Tibial nerve (tissue), 4 donors: ENCODE measurements around the gene NPFFR1. TPM values are rescaled to one million over a fixed set of nuclear protein-coding genes. Genes with fewer than 3 reads are reported as not detected.

ENCODE experiments used
- DNase-seq, 2 donors: peaks; one replicate each; pipeline ENCODE4 v3.0.0-alpha.2; 2019; ENCODE audit warnings: low spot score in 2 of 2
- H3K27ac ChIP-seq, 4 donors: fragments of 200-600 bp; sonication (generic) in 3 of 4; one replicate each; pipeline ENCODE4 v1.5.1; 2017 to 2019; ENCODE audit warnings: mild to moderate bottlenecking in 1 of 4
- H3K27me3 ChIP-seq, 2 donors: fragments of 200-600 bp; sonication (generic) in 1 of 2; one replicate each; pipeline versions ENCODE4 v1.5.1 to v1.6.0; 2017 to 2019
- H3K36me3 ChIP-seq, 3 donors: fragments of 200-600 bp; sonication (generic); one replicate each; pipeline ENCODE4 v1.5.1; 2018 to 2019
- H3K4me1 ChIP-seq, 4 donors: fragments of 200-600 bp; sonication (generic) in 3 of 4; one replicate each; pipeline ENCODE4 v1.5.1; 2017 to 2019
- H3K4me3 ChIP-seq, 4 donors: fragments of 200-600 bp; sonication (generic) in 3 of 4; one replicate each; pipeline ENCODE4 v1.5.1; 2017 to 2019; ENCODE audit warnings: mild to moderate bottlenecking in 1 of 4, moderate library complexity in 1 of 4
- H3K9me3 ChIP-seq, 4 donors: fragments of 200-600 bp; sonication (generic) in 3 of 4; one replicate each; pipeline ENCODE4 v1.5.1; 2017 to 2019
- EP300 ChIP-seq, 2 donors: sonication (generic); formaldehyde crosslinking; IDR thresholded peaks; one replicate each; pipeline ENCODE4 v1.6.1; 2017; ENCODE audit warnings: antibody characterized with exemption in 2 of 2, mild to moderate bottlenecking in 1 of 2
- POLR2A ChIP-seq, 2 donors: fragments of 450-650 bp; IDR thresholded peaks; one replicate each; pipeline ENCODE4 v1.6.1; 2017; ENCODE audit warnings: antibody characterized with exemption in 2 of 2, mild to moderate bottlenecking in 2 of 2, moderate library complexity in 2 of 2
- WGBS, 2 donors: methylation state at CpG; one replicate each; pipeline ENCODE4 v1.1.5; 2018; 5-methylcytosine and 5-hydroxymethylcytosine counted together
- total RNA-seq, 4 donors: library from RNA; depleted of rRNA; stranded (reverse); fragments of >200 nt; gene quantifications; one replicate each; pipeline ENCODE4 v1.1.0, GENCODE V29; 2016
- TF ChIP-seq, protein P1 (sequence below), 5 experiments: fragments of 200-600 bp in 3 of 5; fragments of 450-650 bp in 2 of 5; sonication (generic) in 3 of 5; IDR thresholded peaks; one replicate each; pipeline ENCODE4 v1.5.1; 2016 to 2019; ENCODE audit warnings: antibody characterized with exemption in 5 of 5, mild to moderate bottlenecking in 3 of 5, moderate library complexity in 2 of 5

NPFFR1 gene
- total RNA-seq, 4 donors from 2014 or later = 1.8 to 5.7 (median 4.4) TPM

DNA sequence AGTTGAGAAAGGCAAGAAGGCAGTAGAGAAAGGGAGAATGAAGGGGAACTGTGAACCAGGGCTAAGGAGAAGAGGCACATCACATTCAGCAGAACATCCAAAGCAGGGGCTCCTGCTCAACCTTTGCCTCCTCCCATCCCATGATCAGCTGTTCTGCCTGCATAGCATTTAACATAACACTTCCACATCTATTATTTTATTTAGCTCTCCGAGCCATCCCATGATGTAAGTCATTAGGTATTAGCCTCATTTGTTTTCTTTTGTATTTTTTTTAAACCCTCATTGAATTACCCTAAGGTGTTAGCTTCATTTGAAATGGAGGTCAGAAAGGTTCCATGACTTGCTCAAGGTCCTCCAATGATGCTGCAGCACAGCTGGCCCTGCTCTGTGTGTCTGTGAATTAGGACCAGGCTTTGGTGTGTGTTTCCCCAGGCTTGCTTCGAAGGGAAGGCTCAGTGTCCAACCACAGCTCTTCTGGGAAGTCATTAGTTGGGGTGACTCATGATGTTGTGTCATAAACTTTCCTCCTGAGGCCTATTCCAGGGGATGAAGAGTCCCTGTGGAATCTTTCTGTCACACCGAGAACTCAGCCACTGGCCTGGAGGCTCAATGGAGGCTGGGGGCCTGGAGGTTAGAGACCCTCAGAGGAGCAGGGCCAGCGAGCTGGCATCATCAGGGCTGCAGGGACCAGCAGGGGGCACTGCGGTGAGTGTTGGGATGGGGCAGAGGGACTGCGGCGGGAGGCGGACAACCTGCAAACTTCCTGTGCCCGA is 16.5 kb downstream of the NPFFR1 start:
- Histone ChIP-seq H3K27ac (no peak overlapping the region), H3K36me3 (no peaks in the 10 kb centered on the region), H3K4me3 (no peak overlapping the region), H3K9me3 (no peaks in the 10 kb centered on the region), H3K4me1 (peaks cover 0 to 6% (median under 1%) of the 10 kb centered on the region in 4 donors), H3K27me3 (no peaks in the 10 kb centered on the region)
- peak in 1 of 2 donors; percentile 16 for TF ChIP-seq EP300 (IDR thresholded peaks at IDR 0.05)
- TF ChIP-seq, protein P1, sequence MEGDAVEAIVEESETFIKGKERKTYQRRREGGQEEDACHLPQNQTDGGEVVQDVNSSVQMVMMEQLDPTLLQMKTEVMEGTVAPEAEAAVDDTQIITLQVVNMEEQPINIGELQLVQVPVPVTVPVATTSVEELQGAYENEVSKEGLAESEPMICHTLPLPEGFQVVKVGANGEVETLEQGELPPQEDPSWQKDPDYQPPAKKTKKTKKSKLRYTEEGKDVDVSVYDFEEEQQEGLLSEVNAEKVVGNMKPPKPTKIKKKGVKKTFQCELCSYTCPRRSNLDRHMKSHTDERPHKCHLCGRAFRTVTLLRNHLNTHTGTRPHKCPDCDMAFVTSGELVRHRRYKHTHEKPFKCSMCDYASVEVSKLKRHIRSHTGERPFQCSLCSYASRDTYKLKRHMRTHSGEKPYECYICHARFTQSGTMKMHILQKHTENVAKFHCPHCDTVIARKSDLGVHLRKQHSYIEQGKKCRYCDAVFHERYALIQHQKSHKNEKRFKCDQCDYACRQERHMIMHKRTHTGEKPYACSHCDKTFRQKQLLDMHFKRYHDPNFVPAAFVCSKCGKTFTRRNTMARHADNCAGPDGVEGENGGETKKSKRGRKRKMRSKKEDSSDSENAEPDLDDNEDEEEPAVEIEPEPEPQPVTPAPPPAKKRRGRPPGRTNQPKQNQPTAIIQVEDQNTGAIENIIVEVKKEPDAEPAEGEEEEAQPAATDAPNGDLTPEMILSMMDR (IDR thresholded peaks at IDR 0.05) = no peak
- DNase-seq = no peak
- 58 to 76% methylated on average over 8 to 9 of the region's 9 CpGs for WGBS, 2 donors

DNA sequence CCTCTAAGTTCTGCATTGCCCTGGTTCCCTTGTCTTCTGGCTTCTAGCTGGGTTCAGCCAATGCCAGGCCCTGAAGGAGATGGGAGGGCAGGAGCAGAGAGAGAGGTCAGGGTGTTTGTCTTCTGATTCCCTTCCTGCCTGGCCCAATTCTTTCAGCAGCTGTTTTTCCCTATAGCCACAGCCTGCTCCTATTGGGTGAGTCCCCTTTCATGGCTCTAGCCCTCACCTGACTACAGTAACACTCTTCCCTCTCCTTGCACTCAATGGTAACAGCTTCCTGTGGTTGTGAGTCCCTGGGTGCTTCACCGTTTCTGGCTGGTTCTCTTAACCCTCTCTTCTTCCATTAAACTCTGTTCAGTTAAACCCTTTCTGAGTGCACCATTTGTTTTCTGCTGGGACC is 17.1 kb downstream of the NPFFR1 start:
- no peak overlapping the region for H3K4me3 ChIP-seq
- no peak overlapping the region for H3K27ac ChIP-seq
- no peaks in the 10 kb centered on the region for H3K27me3 ChIP-seq
- WGBS, 2 donors = 48 to 49% methylated on average over 1 of the region's 1 CpG
- peaks cover 0 to 2% (median 0%) of the 10 kb centered on the region in 4 donors for H3K4me1 ChIP-seq
- DNase-seq = no peak
- no peaks in the 10 kb centered on the region for H3K9me3 ChIP-seq
- no peak for TF ChIP-seq POLR2A (IDR thresholded peaks at IDR 0.05)
- TF ChIP-seq EP300 (IDR thresholded peaks at IDR 0.05) = no peak
- TF ChIP-seq, protein P1 (IDR thresholded peaks at IDR 0.05) = no peak
- no peaks in the 10 kb centered on the region for H3K36me3 ChIP-seq

DNA sequence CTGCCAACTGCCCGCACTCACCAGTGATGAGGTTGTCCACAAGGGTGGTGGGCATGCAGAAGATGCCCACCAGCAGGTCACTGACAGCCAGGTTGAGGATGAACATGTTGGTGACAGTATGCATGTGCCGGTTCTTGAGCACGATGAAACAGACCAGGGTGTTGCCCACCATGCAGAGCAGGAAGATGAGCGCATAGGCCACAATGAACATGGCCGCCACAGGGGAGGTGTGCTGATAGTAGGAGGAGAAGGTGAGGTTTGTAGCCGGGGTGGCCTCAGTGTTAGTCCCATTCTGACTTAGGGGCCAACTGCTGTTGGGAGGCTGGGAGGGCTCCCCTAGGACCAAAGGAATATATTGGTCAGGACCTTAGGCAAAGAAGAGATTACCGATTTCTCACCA is 17.7 kb downstream of the NPFFR1 start:
- no peak overlapping the region for H3K4me3 ChIP-seq
- TF ChIP-seq POLR2A (IDR thresholded peaks at IDR 0.05) (no peak), EP300 (IDR thresholded peaks at IDR 0.05) (no peak)
- TF ChIP-seq, protein P1 (IDR thresholded peaks at IDR 0.05) = no peak
- H3K4me1 ChIP-seq = no peaks in the 10 kb centered on the region
- no peak for DNase-seq
- no peaks in the 10 kb centered on the region for H3K27me3 ChIP-seq
- peaks cover 0 to 1% (median 0%) of the 10 kb centered on the region in 4 donors for H3K9me3 ChIP-seq
- no peak overlapping the region for H3K27ac ChIP-seq
- 93% methylated on average over 6 to 7 of the region's 7 CpGs for WGBS, 2 donors
- H3K36me3 ChIP-seq = no peaks in the 10 kb centered on the region

DNA sequence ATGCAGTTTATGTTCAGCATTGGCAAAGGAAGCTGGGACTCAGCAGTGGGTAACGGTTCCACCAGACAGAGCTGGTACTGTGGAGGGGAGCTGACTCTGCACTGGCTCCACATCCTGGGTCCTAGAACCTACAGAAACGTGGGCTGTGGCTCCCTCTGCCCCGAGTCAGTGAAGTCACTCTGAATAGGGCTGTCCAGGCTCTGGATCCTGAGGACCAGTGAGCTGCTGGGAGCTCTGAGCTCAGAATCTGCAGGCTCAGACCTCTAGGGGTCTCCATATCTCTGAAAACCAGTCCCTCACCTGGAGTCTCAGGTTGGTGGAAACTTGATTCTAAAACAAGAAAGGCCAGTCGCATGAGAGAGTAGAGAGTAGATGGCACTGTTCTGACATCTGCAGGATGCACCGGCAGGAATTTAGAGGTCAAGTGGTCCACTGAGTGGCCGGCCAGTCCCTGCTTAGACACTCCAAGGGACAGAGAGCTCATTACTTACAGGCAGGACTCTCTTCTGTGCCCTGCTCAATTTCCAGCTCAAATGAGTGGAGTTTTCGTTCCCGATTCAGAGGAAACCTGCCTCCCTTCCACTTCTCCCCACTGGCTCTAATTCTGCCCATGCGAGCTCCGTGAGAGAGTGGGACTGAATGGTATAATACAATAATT is 18.6 kb downstream of the NPFFR1 start:
- Histone ChIP-seq H3K27me3 (no peaks in the 10 kb centered on the region), H3K9me3 (peaks cover 0 to 5% (median 0%) of the 10 kb centered on the region in 4 donors), H3K36me3 (no peaks in the 10 kb centered on the region), H3K4me3 (no peak overlapping the region), H3K4me1 (no peaks in the 10 kb centered on the region), H3K27ac (no peak overlapping the region)
- no peak for DNase-seq
- TF ChIP-seq, protein P1 (IDR thresholded peaks at IDR 0.05) = peak in 2 of 5 experiments; percentile 7 to 13
- no peak for TF ChIP-seq POLR2A (IDR thresholded peaks at IDR 0.05)
- 48 to 51% methylated on average over 10 of the region's 10 CpGs for WGBS, 2 donors

DNA sequence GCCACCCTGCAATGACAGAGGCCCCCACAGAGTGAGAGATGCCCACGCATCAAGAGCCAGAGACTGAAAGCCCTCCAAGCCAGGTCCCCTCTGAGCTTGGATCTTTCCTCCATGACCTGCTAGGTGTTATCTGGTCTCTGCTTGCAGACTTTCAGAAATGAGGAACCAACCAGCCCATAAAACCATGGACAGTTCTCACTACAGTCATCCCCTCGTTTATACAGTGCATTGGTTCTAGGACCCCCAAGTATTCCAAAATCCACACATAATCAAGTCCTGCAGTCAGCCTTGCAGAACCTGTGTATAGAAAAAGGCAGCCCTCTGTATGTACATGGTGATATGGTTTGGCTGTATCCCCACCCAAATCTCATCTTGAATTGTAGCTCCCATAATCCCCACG is 23.1 kb downstream of the NPFFR1 start:
- peaks cover 0 to 5% (median 0%) of the 10 kb centered on the region in 4 donors for H3K9me3 ChIP-seq
- peaks cover 0 to 2% (median 0%) of the 10 kb centered on the region in 4 donors for H3K4me1 ChIP-seq
- peaks cover 3 to 10% of the 10 kb centered on the region in 2 donors for H3K27me3 ChIP-seq
- WGBS, 2 donors = 81 to 89% methylated on average over 3 of the region's 3 CpGs
- H3K4me3 ChIP-seq = no peak overlapping the region
- no peak overlapping the region for H3K27ac ChIP-seq
- TF ChIP-seq, protein P1 (IDR thresholded peaks at IDR 0.05) = no peak
- TF ChIP-seq EP300 (IDR thresholded peaks at IDR 0.05) (no peak), POLR2A (IDR thresholded peaks at IDR 0.05) (no peak)
- no peak for DNase-seq
- H3K36me3 ChIP-seq = no peaks in the 10 kb centered on the region
